Central memory CD8-positive, alpha-beta T cell (primary cell): ENCODE data around the gene MACF1.

Experiments
- ATAC-seq: fragments of 150-1000 bp; cut with Tn5 transposase; replicated peaks from 2 replicates; pipeline ENCODE4 v1.10.0; 2022; ENCODE audit warnings: mild to moderate bottlenecking, moderate FRiP score, moderate number of reproducible peaks; ENCODE audit not compliant: poor library complexity, severe bottlenecking; ENCODE audit errors: extremely low read depth
- DNase-seq, 2 donors: peaks; one replicate each; pipeline ENCODE4 v3.0.0; 2021; ENCODE audit warnings: low spot score in 2 of 2
- H3K27ac Mint-ChIP-seq: one replicate; pipeline ENCODE4 v1.8.0; 2022; ENCODE audit warnings: low read depth, mild to moderate bottlenecking, moderate library complexity, mixed read lengths
- H3K27me3 Mint-ChIP-seq: one replicate; pipeline ENCODE4 v1.8.0; 2022; ENCODE audit warnings: mixed read lengths
- H3K36me3 Mint-ChIP-seq: one replicate; pipeline ENCODE4 v1.8.0; 2022; ENCODE audit warnings: mild to moderate bottlenecking, moderate library complexity, mixed read lengths; ENCODE audit not compliant: insufficient read depth
- H3K4me1 Mint-ChIP-seq: one replicate; pipeline ENCODE4 v1.8.0; 2022; ENCODE audit warnings: mixed read lengths
- H3K4me3 Mint-ChIP-seq: one replicate; pipeline ENCODE4 v1.8.0; 2022; ENCODE audit warnings: mild to moderate bottlenecking, moderate library complexity, mixed read lengths
- H3K9me3 Mint-ChIP-seq: one replicate; pipeline ENCODE4 v1.8.0; 2022; ENCODE audit warnings: mixed read lengths

The MACF1 gene

GRCh38 chr1:39266792-39267191 lies 62.3 kb downstream of the MACF1 start:
- Mint-ChIP-seq H3K27ac (no peak overlapping the region), H3K36me3 (peaks cover 14% of the 10 kb centered on the region), H3K4me3 (no peak overlapping the region), H3K4me1 (peaks cover 81% of the 10 kb centered on the region), H3K27me3 (no peaks in the 10 kb centered on the region), H3K9me3 (no peaks in the 10 kb centered on the region)
- no peak for ATAC-seq
- no peak for DNase-seq

- peak; percentile 48 for ATAC-seq
- H3K9me3 Mint-ChIP-seq: no peaks in the 10 kb centered on the region
- H3K4me1 Mint-ChIP-seq: peaks cover 81% of the 10 kb centered on the region
- no peak for DNase-seq
- peak overlapping the region; percentile 53 for H3K4me3 Mint-ChIP-seq
- H3K27ac Mint-ChIP-seq: peak overlapping the region; percentile 49
- peaks cover 14% of the 10 kb centered on the region for H3K36me3 Mint-ChIP-seq
- H3K27me3 Mint-ChIP-seq: no peaks in the 10 kb centered on the region
Measured at GRCh38 chr1:39268112-39268581, 63.7 kb downstream of the MACF1 start.

DNA sequence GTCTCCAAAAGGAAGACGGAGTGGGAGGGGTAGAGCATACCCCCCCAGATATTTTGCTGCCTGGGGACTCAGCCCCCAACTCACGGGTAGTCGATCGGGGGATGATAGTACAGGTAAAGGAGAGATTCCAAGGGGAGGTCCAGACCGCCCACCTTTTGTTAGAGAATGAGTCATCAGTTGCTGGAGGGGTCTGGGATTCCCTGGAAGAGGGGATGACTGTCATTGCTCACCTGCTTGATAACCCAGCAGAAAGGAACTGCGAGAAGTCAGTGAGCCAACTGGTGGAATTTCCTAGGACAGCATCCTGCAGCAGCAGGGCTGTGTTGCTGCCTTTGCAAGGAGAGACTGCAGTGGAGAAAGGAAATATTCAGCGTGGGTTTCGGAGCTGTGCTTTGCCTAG lies 64.4 kb downstream of the MACF1 start:
- H3K4me1 Mint-ChIP-seq: peaks cover 78% of the 10 kb centered on the region
- H3K4me3 Mint-ChIP-seq: no peak overlapping the region
- ATAC-seq (no peak), DNase-seq (no peak)
- H3K27ac Mint-ChIP-seq: peak overlapping the region; percentile 49
- H3K9me3 Mint-ChIP-seq: no peaks in the 10 kb centered on the region
- peaks cover 13% of the 10 kb centered on the region for H3K36me3 Mint-ChIP-seq
- H3K27me3 Mint-ChIP-seq: no peaks in the 10 kb centered on the region

DNA sequence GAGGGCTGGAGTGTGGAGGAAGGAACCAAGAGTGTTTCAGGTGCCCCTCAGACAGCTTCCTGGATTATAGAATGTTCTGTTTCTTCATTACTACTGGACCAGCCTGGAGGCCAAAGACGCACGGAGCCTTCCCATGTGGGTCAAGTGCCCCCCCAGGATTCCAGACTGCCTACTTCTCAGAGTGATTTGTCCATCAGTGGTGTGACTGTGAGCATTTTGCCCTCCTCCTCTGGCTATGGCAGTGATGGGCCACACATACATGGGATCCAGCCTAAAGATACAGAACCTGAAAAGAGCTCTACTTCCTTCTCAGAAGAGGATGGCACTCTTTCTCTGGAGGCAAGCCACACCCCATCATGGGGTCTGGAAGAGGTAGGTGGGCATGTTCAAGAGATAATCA lies 64.9 kb downstream of the MACF1 start:
- no peaks in the 10 kb centered on the region for H3K9me3 Mint-ChIP-seq
- H3K27me3 Mint-ChIP-seq: no peaks in the 10 kb centered on the region
- peak overlapping the region; percentile 49 for H3K27ac Mint-ChIP-seq
- peaks cover 13% of the 10 kb centered on the region for H3K36me3 Mint-ChIP-seq
- no peak overlapping the region for H3K4me3 Mint-ChIP-seq
- DNase-seq: no peak
- ATAC-seq: no peak
- peaks cover 78% of the 10 kb centered on the region for H3K4me1 Mint-ChIP-seq

DNA sequence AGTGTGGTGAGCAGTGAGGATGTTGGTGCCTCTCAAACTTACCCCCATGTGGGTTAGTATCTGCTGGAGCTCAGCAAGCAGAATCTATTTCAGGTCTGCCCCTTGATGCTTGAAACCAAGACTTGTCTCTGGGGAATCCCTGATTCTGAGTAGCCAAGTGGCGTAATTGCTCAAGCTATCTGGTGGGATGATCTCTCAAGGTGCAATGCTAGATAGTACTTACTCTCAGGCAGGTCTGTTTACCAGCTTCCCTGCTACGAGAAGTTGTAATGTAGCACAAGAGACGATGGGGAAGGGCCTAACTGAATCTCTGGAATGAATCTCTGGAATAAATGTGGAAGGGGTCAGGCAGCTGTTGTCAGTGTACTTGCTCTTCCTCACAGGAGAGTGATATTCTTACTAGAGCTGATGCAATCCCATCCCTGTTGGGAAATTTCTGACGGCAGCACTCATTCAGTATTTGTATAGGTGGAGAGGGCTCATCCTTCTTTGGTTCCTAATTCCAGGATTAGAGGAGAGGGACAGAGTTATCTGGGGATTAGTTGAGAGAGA lies 65.4 kb downstream of the MACF1 start:
- DNase-seq (no peak), ATAC-seq (no peak)
- H3K27me3 Mint-ChIP-seq: no peaks in the 10 kb centered on the region
- H3K9me3 Mint-ChIP-seq: no peaks in the 10 kb centered on the region
- H3K4me1 Mint-ChIP-seq: peaks cover 78% of the 10 kb centered on the region
- peak overlapping the region; percentile 17 for H3K27ac Mint-ChIP-seq
- peaks cover 13% of the 10 kb centered on the region for H3K36me3 Mint-ChIP-seq
- no peak overlapping the region for H3K4me3 Mint-ChIP-seq

GRCh38 chr1:39270368-39270767 lies 65.9 kb downstream of the MACF1 start:
- no peak for ATAC-seq
- peaks cover 13% of the 10 kb centered on the region for H3K36me3 Mint-ChIP-seq
- no peaks in the 10 kb centered on the region for H3K9me3 Mint-ChIP-seq
- DNase-seq: no peak
- no peaks in the 10 kb centered on the region for H3K27me3 Mint-ChIP-seq
- peaks cover 74% of the 10 kb centered on the region for H3K4me1 Mint-ChIP-seq
- no peak overlapping the region for H3K4me3 Mint-ChIP-seq
- H3K27ac Mint-ChIP-seq: peak overlapping the region; percentile 17

- Mint-ChIP-seq H3K9me3 (no peaks in the 10 kb centered on the region), H3K36me3 (peaks cover 18% of the 10 kb centered on the region), H3K27ac (peak overlapping the region; percentile 80), H3K4me3 (no peak overlapping the region), H3K27me3 (no peaks in the 10 kb centered on the region), H3K4me1 (peaks cover 75% of the 10 kb centered on the region)
- DNase-seq: no peak
- ATAC-seq: peak; percentile 28
Measured at GRCh38 chr1:39272027-39272797, 67.7 kb downstream of the MACF1 start.

- Mint-ChIP-seq H3K27ac (peak overlapping the region; percentile 80), H3K9me3 (no peaks in the 10 kb centered on the region), H3K4me3 (no peak overlapping the region), H3K27me3 (no peaks in the 10 kb centered on the region), H3K36me3 (peaks cover 18% of the 10 kb centered on the region), H3K4me1 (peaks cover 81% of the 10 kb centered on the region)
- no peak for ATAC-seq
- no peak for DNase-seq
Measured at GRCh38 chr1:39272798-39273469, 68.4 kb downstream of the MACF1 start.

GRCh38 chr1:39275836-39276507 lies 71.5 kb downstream of the MACF1 start:
- DNase-seq (no peak), ATAC-seq (no peak)
- Mint-ChIP-seq H3K36me3 (peaks cover 8% of the 10 kb centered on the region), H3K27ac (peak overlapping the region; percentile 69), H3K9me3 (no peaks in the 10 kb centered on the region), H3K4me3 (no peak overlapping the region), H3K4me1 (peaks cover 66% of the 10 kb centered on the region), H3K27me3 (no peaks in the 10 kb centered on the region)

DNA sequence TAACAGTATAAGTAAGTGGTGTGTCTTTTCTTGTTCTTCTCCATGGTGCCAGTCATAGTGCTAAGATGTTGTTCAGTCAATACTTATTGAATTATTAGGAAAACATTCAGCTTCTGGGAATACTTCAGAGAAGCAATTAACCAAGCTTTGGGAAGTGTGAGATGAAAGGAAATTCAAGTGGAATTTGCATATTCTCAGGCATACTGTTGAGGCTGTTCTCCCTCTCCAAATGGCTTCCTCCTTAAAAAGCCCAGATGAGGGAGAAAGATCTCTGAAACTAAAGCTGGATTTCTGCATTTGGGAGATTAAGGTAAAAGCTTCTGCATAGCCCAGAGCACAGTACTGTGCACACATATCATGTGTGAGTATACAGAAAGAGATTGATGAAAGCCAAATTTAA lies 73.4 kb downstream of the MACF1 start:
- peaks cover 18% of the 10 kb centered on the region for H3K36me3 Mint-ChIP-seq
- no peaks in the 10 kb centered on the region for H3K27me3 Mint-ChIP-seq
- H3K4me1 Mint-ChIP-seq: peaks cover 47% of the 10 kb centered on the region
- H3K4me3 Mint-ChIP-seq: no peak overlapping the region
- H3K9me3 Mint-ChIP-seq: no peaks in the 10 kb centered on the region
- ATAC-seq (no peak), DNase-seq (no peak)
- peak overlapping the region; percentile 69 for H3K27ac Mint-ChIP-seq

DNA sequence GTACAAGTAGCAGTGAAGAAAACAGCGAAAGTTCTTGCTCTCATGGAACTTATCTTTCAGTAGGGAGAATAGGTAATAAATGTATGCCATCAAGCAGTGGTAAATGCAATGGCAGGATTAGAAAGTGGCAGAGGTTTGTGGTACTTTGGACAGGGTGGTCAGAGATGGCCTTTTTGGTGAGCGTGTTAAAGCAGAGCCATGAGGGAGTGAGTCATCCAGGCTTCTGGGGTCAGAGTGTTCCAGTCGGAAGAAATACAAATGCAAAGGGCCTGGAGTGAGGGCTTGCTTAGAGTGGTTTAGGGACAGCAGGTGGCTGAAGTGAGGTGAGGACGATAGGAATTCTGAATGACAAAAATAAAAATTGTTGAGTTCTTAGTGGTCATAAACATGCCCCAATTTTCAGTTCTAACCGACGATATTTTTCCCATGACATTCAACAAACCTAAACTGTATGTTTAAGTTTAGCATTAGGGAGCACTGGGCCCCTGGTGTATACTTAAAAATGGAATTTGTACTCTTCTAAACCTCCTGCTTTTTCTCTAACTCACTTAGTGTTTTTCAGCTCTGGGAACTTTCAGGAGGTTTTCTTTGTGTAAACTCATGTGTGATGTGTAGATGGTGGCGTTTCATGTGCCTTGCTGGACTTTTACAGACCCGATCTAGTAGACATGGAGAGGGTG lies 78.2 kb downstream of the MACF1 start:
- no peak for DNase-seq
- Mint-ChIP-seq H3K4me1 (peaks cover 25% of the 10 kb centered on the region), H3K4me3 (no peak overlapping the region), H3K36me3 (peaks cover 51% of the 10 kb centered on the region), H3K27me3 (no peaks in the 10 kb centered on the region), H3K9me3 (no peaks in the 10 kb centered on the region), H3K27ac (peak overlapping the region; percentile 50)
- no peak for ATAC-seq

GRCh38 chr1:39283858-39284257 lies 79.4 kb downstream of the MACF1 start:
- ATAC-seq: no peak
- DNase-seq: no peak
- Mint-ChIP-seq H3K27me3 (no peaks in the 10 kb centered on the region), H3K27ac (peak overlapping the region; percentile 57), H3K9me3 (no peaks in the 10 kb centered on the region), H3K4me3 (no peak overlapping the region), H3K36me3 (peaks cover 59% of the 10 kb centered on the region), H3K4me1 (peaks cover 14% of the 10 kb centered on the region)
